NOMO-1 treated with DMSO at 0.1 percent for 48 hours (cell line): ENCODE measurements around the gene RPL7L1.
A peak's percentile ranks its signal among the peaks of the same experiment; 100 is the strongest.
"Not testable (repeated sequence)": the region's sequence is repeated elsewhere in the genome, so short reads cannot be mapped to it uniquely, and the experiment has no call there.

ENCODE experiments used
- DNase-seq: peaks from one replicate; lab custom pipeline; 2025; ENCODE audit not compliant: unreplicated experiment; lab: John Stamatoyannopoulos, UW

RPL7L1 gene

GRCh38 chr6:42879372-42880239 is at the start of gene RPL7L1:
TSS of gene RPL7L1 (plus strand) at chr6:42879616. CDS start at chr6:42879911, 295 bp downstream.
- peak; percentile 92 for DNase-seq

GRCh38 chr6:42831237-42831636 is 48.2 kb upstream of the RPL7L1 start:
- DNase-seq, result no peak

GRCh38 chr6:42834056-42834455 is 45.4 kb upstream of the RPL7L1 start:
- DNase-seq, result no peak

GRCh38 chr6:42841844-42842584 is 37.4 kb upstream of the RPL7L1 start:
- DNase-seq, result no peak

GRCh38 chr6:42845327-42845694 is 34.1 kb upstream of the RPL7L1 start:
- no peak for DNase-seq

GRCh38 chr6:42846505-42846904 is 32.9 kb upstream of the RPL7L1 start:
- no peak for DNase-seq

- no peak for DNase-seq
These were observed 30.7 kb upstream of the RPL7L1 start for GRCh38 chr6:42848700-42849099.

- no peak for DNase-seq
These were observed 27.8 kb upstream of the RPL7L1 start for GRCh38 chr6:42851599-42851998.

- no peak for DNase-seq
These were observed 19.4 kb upstream of the RPL7L1 start for GRCh38 chr6:42860036-42860435.

- DNase-seq, result no peak
These were observed 18.9 kb upstream of the RPL7L1 start for GRCh38 chr6:42860481-42860880.

- DNase-seq, result no peak
These were observed 14.8 kb upstream of the RPL7L1 start for GRCh38 chr6:42864602-42865001.

- DNase-seq, result no peak
These were observed 9.1 kb upstream of the RPL7L1 start for GRCh38 chr6:42870145-42870936.

- no peak for DNase-seq
These were observed 7.7 kb upstream of the RPL7L1 start for GRCh38 chr6:42871711-42872110.

- no peak for DNase-seq
These were observed 6.1 kb upstream of the RPL7L1 start for GRCh38 chr6:42873313-42873712.

GRCh38 chr6:42877695-42878094 is 1.7 kb upstream of the RPL7L1 start:
- DNase-seq, result no peak

- not testable (repeated sequence) for DNase-seq
These were observed 913 bp downstream of the RPL7L1 start for GRCh38 chr6:42880240-42880817.

GRCh38 chr6:42880871-42881270 is 1.5 kb downstream of the RPL7L1 start:
- not testable (repeated sequence) for DNase-seq

GRCh38 chr6:42885702-42886101 is 6.3 kb downstream of the RPL7L1 start:
- DNase-seq, result no peak

GRCh38 chr6:42888201-42888600 is 8.8 kb downstream of the RPL7L1 start:
- DNase-seq, result not testable (repeated sequence)

GRCh38 chr6:42889815-42890214 is 10.4 kb downstream of the RPL7L1 start:
- no peak for DNase-seq
